Activated naive CD8-positive, alpha-beta T cell treated with anti-CD3 and anti-CD28 coated beads, Interleukin-2, amount 10 ng/mL, durations not matched to agents 7 days and 5 days (primary cell): ENCODE measurements around the gene EPHA10. TPM values are rescaled to one million over a fixed set of nuclear protein-coding genes. Genes with fewer than 3 reads are reported as not detected.

Source experiments
- ATAC-seq: fragments of 150-1000 bp; cut with Tn5 transposase; one replicate; pipeline ENCODE4 v1.10.0; 2021; ENCODE audit warnings: low read depth, moderate library complexity
- POLR2A ChIA-PET: fragments of 350-600 bp; sonication (Branson Sonifier 250); formaldehyde crosslinking; loops from one replicate; lab custom pipeline; 2021; ENCODE audit warnings: antibody characterized with exemption; lab: Charles Lee
- DNase-seq: peaks from one replicate; pipeline ENCODE4 v3.0.0; 2021
- H3K27ac Mint-ChIP-seq: one replicate; pipeline ENCODE4 v1.8.0; 2022; ENCODE audit warnings: mild to moderate bottlenecking, mixed read lengths
- H3K27me3 Mint-ChIP-seq: one replicate; pipeline ENCODE4 v1.8.0; 2022; ENCODE audit warnings: mild to moderate bottlenecking, moderate library complexity, mixed read lengths
- H3K36me3 Mint-ChIP-seq: one replicate; pipeline ENCODE4 v1.8.0; 2021; ENCODE audit warnings: mild to moderate bottlenecking, mixed read lengths
- H3K4me1 Mint-ChIP-seq: one replicate; pipeline ENCODE4 v1.8.0; 2021; ENCODE audit warnings: mixed read lengths
- H3K4me3 Mint-ChIP-seq: one replicate; pipeline ENCODE4 v1.8.0; 2022; ENCODE audit warnings: mild to moderate bottlenecking, moderate library complexity, mixed read lengths
- H3K9me3 Mint-ChIP-seq: one replicate; pipeline ENCODE4 v1.8.0; 2021; ENCODE audit warnings: mixed read lengths
- total RNA-seq, 2 experiments: library from RNA; stranded (reverse); gene quantifications; one replicate each; pipeline ENCODE4 v1.2.3, GENCODE V29; 2021

Gene EPHA10
- not detected for total RNA-seq

DNA sequence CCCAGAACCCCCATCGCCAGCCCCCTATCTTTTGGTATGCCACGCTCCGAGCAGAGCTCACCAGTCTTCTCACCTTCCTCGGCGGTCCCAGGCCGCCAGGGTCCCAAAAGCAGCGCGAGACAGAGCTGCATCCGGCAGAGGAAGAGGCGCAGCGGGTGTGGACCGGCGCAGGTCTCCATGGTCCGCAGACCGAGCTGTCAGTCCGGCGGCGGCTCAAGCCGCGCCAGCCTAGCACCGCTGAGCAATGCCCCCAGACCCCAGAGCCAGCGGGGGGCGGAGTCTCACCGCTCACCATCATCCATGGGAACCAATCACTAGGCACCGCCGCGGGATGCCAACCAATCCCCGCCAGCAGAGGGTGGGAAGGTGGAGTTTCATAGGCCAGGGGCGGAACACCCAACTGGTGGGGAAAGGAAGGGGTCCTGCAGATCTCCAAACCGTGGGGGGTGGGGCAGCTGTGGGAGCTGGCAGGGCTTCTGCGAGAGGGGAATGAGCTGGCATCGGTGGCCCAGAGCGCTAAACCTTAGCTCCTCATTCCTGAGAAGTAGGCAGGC, at the start of gene EPHA10:
Gene EPHA10, minus strand, starts transcription at position 233 of the 554 bp plus-strand sequence. Its CDS starts 54 bp downstream, at position 179.
- H3K27ac Mint-ChIP-seq, result peak within 1 kb of the TSS; percentile 54

DNA sequence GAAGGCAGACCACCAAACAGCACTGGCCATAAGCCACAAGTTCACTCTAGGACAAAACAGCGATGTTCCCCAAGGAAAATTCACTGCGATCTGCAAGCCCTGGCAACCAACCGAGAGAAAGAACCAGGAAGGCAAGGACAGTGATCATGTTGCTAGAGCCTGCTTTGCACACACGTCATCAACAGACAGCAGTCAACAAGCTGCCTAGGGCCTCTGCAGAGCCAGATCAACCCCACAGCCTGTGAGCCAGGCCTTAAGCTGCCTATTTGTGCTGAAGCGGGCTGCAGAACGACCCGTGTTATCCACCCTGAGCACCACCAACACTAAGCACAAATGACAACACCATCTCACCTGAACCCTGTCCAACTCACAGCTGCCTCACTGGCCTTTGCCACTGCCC, 49.3 kb upstream of the EPHA10 start:
- DNase-seq (no peak), ATAC-seq (no peak)
- Mint-ChIP-seq H3K4me1 (peaks cover 9% of the 10 kb centered on the region), H3K27ac (no peak overlapping the region), H3K36me3 (peaks cover 5% of the 10 kb centered on the region), H3K27me3 (no peaks in the 10 kb centered on the region), H3K9me3 (no peaks in the 10 kb centered on the region), H3K4me3 (no peak overlapping the region)
- POLR2A ChIA-PET, result no interaction called here

More for the DNA sequence above, at the start of gene EPHA10:
- no peaks in the 10 kb centered on the region for H3K36me3 Mint-ChIP-seq
- peaks cover 7% of the 10 kb centered on the region for H3K4me1 Mint-ChIP-seq
- ATAC-seq (no peak), DNase-seq (no peak)
- H3K9me3 Mint-ChIP-seq, result no peaks in the 10 kb centered on the region
- POLR2A ChIA-PET, result no interaction called here
- peaks cover 71% of the 10 kb centered on the region for H3K27me3 Mint-ChIP-seq
- H3K4me3 Mint-ChIP-seq, result no peak within 1 kb of the TSS

DNA sequence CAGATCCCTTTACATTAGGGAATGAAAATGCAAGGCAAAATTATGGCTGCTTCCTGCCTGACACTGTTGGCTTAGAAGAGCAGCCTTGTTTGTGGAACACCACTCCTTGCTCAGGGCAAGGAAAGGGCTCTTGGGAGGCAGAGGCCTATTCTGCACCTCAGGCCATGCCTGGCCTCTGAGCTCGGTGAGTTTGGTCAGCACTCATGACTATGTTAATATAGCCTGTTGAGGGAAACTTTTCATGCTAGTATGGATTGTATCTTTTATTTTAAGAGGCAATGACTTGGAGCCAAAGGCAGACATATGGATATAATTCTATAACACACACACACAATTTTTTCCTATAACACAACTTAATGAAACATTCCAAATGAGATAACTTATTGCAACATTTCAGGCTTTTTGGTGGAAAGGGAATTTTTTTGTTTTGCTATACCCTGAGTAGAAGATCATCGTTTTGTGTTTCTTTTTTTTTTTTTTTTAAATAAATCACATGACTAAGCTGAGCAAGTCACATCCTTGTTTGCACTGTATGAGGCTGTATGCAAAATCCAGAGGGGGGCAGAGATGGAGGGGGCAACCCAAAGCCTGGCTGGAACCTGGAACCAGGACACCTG, 48.7 kb upstream of the EPHA10 start:
- peaks cover 5% of the 10 kb centered on the region for H3K36me3 Mint-ChIP-seq
- H3K4me1 Mint-ChIP-seq, result peaks cover 13% of the 10 kb centered on the region
- H3K9me3 Mint-ChIP-seq, result no peaks in the 10 kb centered on the region
- POLR2A ChIA-PET, result no interaction called here
- H3K27ac Mint-ChIP-seq, result no peak overlapping the region
- no peaks in the 10 kb centered on the region for H3K27me3 Mint-ChIP-seq
- ATAC-seq, result no peak
- H3K4me3 Mint-ChIP-seq, result no peak overlapping the region
- DNase-seq, result no peak

DNA sequence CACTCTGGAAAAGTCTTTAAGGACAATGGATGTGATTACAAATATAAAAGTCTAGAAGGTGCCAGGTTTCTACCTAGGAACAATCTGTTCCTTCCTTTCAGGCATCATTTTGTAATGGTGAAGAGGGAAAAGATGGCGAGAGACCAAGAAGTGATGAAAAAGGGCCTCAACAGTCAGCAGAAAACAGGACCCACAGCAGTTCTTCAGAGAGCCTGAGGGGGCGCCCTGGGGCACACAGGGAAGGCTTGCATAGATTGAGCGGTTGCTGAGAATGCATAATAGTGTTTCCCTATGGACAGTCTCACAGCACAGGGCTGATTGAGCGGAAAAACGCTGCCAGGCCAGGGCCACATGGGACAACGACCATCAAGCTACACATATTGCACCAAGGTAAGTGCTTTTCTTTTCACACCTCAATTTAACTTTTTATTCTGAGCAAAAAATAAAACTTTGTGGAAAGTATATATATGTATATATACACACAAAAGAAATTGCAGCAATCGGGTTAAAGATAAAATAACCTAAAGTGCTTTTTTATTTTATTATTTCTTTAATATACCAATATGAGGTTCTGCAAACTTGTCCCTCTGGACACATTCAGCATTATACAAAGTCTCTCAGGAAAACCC, 46.2 kb upstream of the EPHA10 start:
- peak; percentile 74 for DNase-seq
- Mint-ChIP-seq H3K36me3 (peaks cover 6% of the 10 kb centered on the region), H3K9me3 (no peaks in the 10 kb centered on the region), H3K27ac (no peak overlapping the region), H3K4me1 (peaks cover 21% of the 10 kb centered on the region), H3K4me3 (no peak overlapping the region), H3K27me3 (no peaks in the 10 kb centered on the region)
- POLR2A ChIA-PET, result no interaction called here
- ATAC-seq, result no peak

DNA sequence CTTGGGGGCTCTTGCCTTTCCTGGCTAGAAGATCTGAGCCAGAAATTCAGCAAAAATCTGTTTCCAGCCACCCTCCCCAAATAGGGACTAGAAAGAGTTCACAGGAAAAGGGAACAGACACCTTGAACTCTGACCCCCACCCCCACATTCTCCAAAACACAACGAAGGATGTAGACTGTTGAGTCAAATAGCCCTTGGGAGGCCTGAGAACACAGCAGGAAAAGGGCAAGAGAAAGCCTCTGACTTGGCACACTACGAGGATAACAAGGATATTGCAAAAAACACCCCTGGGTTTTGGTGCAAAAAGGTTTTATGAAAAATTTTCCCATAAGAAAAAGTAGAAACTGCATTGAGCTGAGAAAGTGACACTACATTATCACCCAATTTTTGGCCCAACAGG, 45.0 kb upstream of the EPHA10 start:
- Mint-ChIP-seq H3K27ac (peak overlapping the region; percentile 16), H3K9me3 (no peaks in the 10 kb centered on the region), H3K27me3 (no peaks in the 10 kb centered on the region), H3K4me3 (no peak overlapping the region), H3K4me1 (peaks cover 24% of the 10 kb centered on the region), H3K36me3 (peaks cover 7% of the 10 kb centered on the region)
- no peak for ATAC-seq
- DNase-seq, result no peak
- POLR2A ChIA-PET, result no interaction called here

GRCh38 chr1:37808369-37809319, 43.7 kb upstream of the EPHA10 start:
- Mint-ChIP-seq H3K27ac (peak overlapping the region; percentile 98), H3K36me3 (peaks cover 17% of the 10 kb centered on the region), H3K9me3 (no peaks in the 10 kb centered on the region), H3K27me3 (no peaks in the 10 kb centered on the region), H3K4me3 (peak overlapping the region; percentile 97), H3K4me1 (peaks cover 24% of the 10 kb centered on the region)
- POLR2A ChIA-PET, result interaction anchor here (0.6 to 2.8 kb wide), 17 partner anchors 8 to 333 kb away, joined by 3 to 34 read pairs (median 5); partner anchors contain the start of genes CDCA8, GNL2, INPP5B and MTF1
- peak; percentile 46 for ATAC-seq
- peak; percentile 70 for DNase-seq

GRCh38 chr1:37807555-37808368, 42.8 kb upstream of the EPHA10 start, which contains the start of the genes C1orf122 and YRDC:
C1orf122 (plus strand) TSS chr1:37807790; CDS start chr1:37808405, 615 bp downstream.
YRDC (minus strand) TSS chr1:37808208; CDS start chr1:37808180, 28 bp downstream.
- H3K4me1 Mint-ChIP-seq, result peaks cover 24% of the 10 kb centered on the region
- no peaks in the 10 kb centered on the region for H3K27me3 Mint-ChIP-seq
- H3K9me3 Mint-ChIP-seq, result no peaks in the 10 kb centered on the region
- DNase-seq (peak; percentile 93), ATAC-seq (peak; percentile 87)
- H3K4me3 Mint-ChIP-seq, result peak within 1 kb of the TSS; percentile 97
- H3K27ac Mint-ChIP-seq, result peak within 1 kb of the TSS; percentile 98
- POLR2A ChIA-PET, result interaction anchor here (0.6 to 2.8 kb wide), 19 partner anchors 9 to 333 kb away, joined by 3 to 34 read pairs (median 5); partner anchors contain the start of genes CDCA8, GNL2, INPP5B and MTF1
- peaks cover 21% of the 10 kb centered on the region for H3K36me3 Mint-ChIP-seq

DNA sequence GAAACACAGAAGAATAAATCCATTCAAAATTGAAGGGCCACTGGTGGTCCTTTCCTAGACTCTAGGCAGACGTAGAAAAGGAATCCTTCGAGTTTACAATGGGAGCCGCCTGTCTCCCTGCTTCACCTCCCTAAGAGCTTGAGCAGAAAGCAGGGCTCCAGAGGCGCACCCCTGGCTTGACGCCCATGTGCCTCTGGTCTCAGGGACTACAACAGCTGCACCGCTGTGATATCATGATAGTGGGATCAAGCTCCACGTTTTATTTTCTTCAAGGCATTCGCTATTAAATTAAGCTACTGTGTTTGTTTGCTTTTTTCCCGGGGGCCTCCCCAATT, 42.3 kb upstream of the EPHA10 start:
- peak overlapping the region; percentile 86 for H3K4me3 Mint-ChIP-seq
- peaks cover 24% of the 10 kb centered on the region for H3K4me1 Mint-ChIP-seq

GRCh38 chr1:37802439-37802838, 37.5 kb upstream of the EPHA10 start:
- ATAC-seq (no peak), DNase-seq (no peak)
- Mint-ChIP-seq H3K27ac (no peak overlapping the region), H3K9me3 (no peaks in the 10 kb centered on the region), H3K27me3 (no peaks in the 10 kb centered on the region), H3K4me3 (no peak overlapping the region), H3K4me1 (peaks cover 10% of the 10 kb centered on the region), H3K36me3 (peaks cover 27% of the 10 kb centered on the region)
- POLR2A ChIA-PET, result no interaction called here

More for the DNA sequence above, 42.3 kb upstream of the EPHA10 start:
- no peaks in the 10 kb centered on the region for H3K27me3 Mint-ChIP-seq
- POLR2A ChIA-PET, result interaction anchor here (0.6 to 2.8 kb wide), 11 partner anchors 14 to 1046 kb away, joined by 3 to 34 read pairs (median 5); partner anchors contain the start of genes CDCA8, GNL2, INPP5B and MTF1
- DNase-seq (no peak), ATAC-seq (no peak)
- no peaks in the 10 kb centered on the region for H3K9me3 Mint-ChIP-seq
- peak overlapping the region; percentile 80 for H3K27ac Mint-ChIP-seq
- peaks cover 27% of the 10 kb centered on the region for H3K36me3 Mint-ChIP-seq

DNA sequence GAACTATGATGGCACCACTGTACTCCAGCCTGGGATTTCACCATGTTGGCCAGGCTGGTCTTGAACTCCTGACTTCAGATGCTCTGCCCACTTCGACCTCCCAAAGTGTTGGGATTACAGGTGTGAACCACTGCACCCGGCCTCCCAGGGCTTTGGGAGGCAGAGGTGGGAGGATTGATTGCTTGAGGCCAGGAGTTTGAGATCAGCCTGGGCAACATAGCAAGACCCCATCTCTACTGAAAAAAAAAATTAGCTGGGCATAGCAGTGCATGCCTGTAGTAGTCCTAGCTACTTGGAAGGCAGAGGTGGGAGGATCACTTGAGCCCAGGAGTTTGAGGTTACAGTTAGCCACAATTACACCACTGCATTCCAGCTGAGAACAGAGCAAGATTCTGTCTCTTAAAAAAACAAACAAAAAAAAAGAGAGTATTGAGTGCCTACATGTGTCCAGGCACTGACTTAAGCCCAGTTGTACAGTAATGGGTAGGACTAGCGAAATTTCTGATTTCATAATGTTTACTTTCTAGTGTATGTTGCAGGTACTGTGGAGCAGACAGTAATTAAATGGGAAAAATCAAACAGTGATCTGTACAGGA, 32.9 kb upstream of the EPHA10 start:
- peaks cover 16% of the 10 kb centered on the region for H3K27me3 Mint-ChIP-seq
- ATAC-seq (no peak), DNase-seq (no peak)
- H3K36me3 Mint-ChIP-seq, result peaks cover 8% of the 10 kb centered on the region
- H3K27ac Mint-ChIP-seq, result no peak overlapping the region
- H3K9me3 Mint-ChIP-seq, result no peaks in the 10 kb centered on the region
- POLR2A ChIA-PET, result interaction anchor here (0.6 kb wide), 1 partner anchor 209 kb away, joined by 5 read pairs; no protein-coding TSS in a partner anchor
- peaks cover 9% of the 10 kb centered on the region for H3K4me1 Mint-ChIP-seq
- H3K4me3 Mint-ChIP-seq, result no peak overlapping the region

- DNase-seq, result peak; percentile 80
- Mint-ChIP-seq H3K27ac (no peak overlapping the region), H3K4me1 (peaks cover 9% of the 10 kb centered on the region), H3K36me3 (no peaks in the 10 kb centered on the region), H3K27me3 (peaks cover 26% of the 10 kb centered on the region), H3K9me3 (no peaks in the 10 kb centered on the region), H3K4me3 (peak overlapping the region; percentile 51)
- POLR2A ChIA-PET, result no interaction called here
- ATAC-seq, result no peak
Measured at GRCh38 chr1:37795340-37796125, 30.6 kb upstream of the EPHA10 start.
